RWPE2 (cell line): ENCODE measurements around the gene PPL.

Source experiments
- ATAC-seq: fragments of 200-7000 bp; cut with Tn5 transposase; 3 replicates; pipeline ENCODE4 v1.9.1; 2021; ENCODE audit warnings: low read depth
- DNase-seq: peaks from one replicate; pipeline ENCODE4 v3.0.0-alpha.2; 2020; ENCODE audit warnings: low spot score
- H3K27ac ChIP-seq: fragments of 450-650 bp; 2 replicates; pipeline ENCODE4 v1.5.1; 2017; ENCODE audit warnings: mild to moderate bottlenecking; ENCODE audit not compliant: poor library complexity, severe bottlenecking
- H3K27me3 ChIP-seq: fragments of 250-450 bp; sonication (Bioruptor Pico); 2 replicates; pipeline ENCODE4 v1.5.1; 2021; ENCODE audit warnings: mild to moderate bottlenecking, moderate library complexity; ENCODE audit not compliant: insufficient read depth, poor library complexity, severe bottlenecking
- H3K36me3 ChIP-seq: fragments of 250-450 bp; sonication (Bioruptor Pico); 2 replicates; pipeline ENCODE4 v1.5.1; 2020; ENCODE audit warnings: low read depth, mild to moderate bottlenecking, moderate library complexity
- H3K4me1 ChIP-seq: fragments of 250-450 bp; sonication (Bioruptor Pico); 2 replicates; pipeline ENCODE4 v1.5.1; 2021; ENCODE audit warnings: mild to moderate bottlenecking, moderate library complexity; ENCODE audit not compliant: insufficient read depth, poor library complexity, severe bottlenecking
- H3K4me3 ChIP-seq: fragments of 250-450 bp; sonication (Bioruptor Pico); 2 replicates; pipeline ENCODE4 v1.5.1; 2021; ENCODE audit warnings: mild to moderate bottlenecking, moderate library complexity; ENCODE audit not compliant: severe bottlenecking
- H3K9me3 ChIP-seq: fragments of 250-450 bp; sonication (Bioruptor Pico); 2 replicates; pipeline ENCODE4 v1.5.1; 2021; ENCODE audit warnings: mild to moderate bottlenecking, moderate library complexity; ENCODE audit not compliant: severe bottlenecking
- CTCF ChIP-seq: fragments of 450-650 bp; IDR thresholded peaks from one replicate; pipeline ENCODE4 v1.5.1; 2017; ENCODE audit warnings: mild to moderate bottlenecking, moderate library complexity; ENCODE audit not compliant: poor library complexity, severe bottlenecking

Gene PPL

GRCh38 chr16:4944333-4945281 is 7.7 kb upstream of the PPL start:
- ATAC-seq (peak; percentile 79), DNase-seq (peak; percentile 97)
- H3K4me1 ChIP-seq, result peaks cover 42% of the 10 kb centered on the region
- no peak for TF ChIP-seq CTCF
- H3K9me3 ChIP-seq, result no peaks in the 10 kb centered on the region
- H3K27ac ChIP-seq, result peak overlapping the region; percentile 95
- no peaks in the 10 kb centered on the region for H3K27me3 ChIP-seq
- no peak overlapping the region for H3K4me3 ChIP-seq
- no peaks in the 10 kb centered on the region for H3K36me3 ChIP-seq

GRCh38 chr16:4942481-4942880 is 5.5 kb upstream of the PPL start:
- H3K9me3 ChIP-seq, result no peaks in the 10 kb centered on the region
- no peaks in the 10 kb centered on the region for H3K27me3 ChIP-seq
- ATAC-seq (no peak), DNase-seq (no peak)
- H3K27ac ChIP-seq, result peak overlapping the region; percentile 95
- H3K36me3 ChIP-seq, result no peaks in the 10 kb centered on the region
- peaks cover 45% of the 10 kb centered on the region for H3K4me1 ChIP-seq
- no peak for TF ChIP-seq CTCF
- H3K4me3 ChIP-seq, result no peak overlapping the region

GRCh38 chr16:4940719-4941118 is 3.8 kb upstream of the PPL start:
- ATAC-seq, result no peak
- DNase-seq, result no peak
- no peaks in the 10 kb centered on the region for H3K9me3 ChIP-seq
- H3K4me3 ChIP-seq, result no peak overlapping the region
- H3K36me3 ChIP-seq, result peaks cover under 1% of the 10 kb centered on the region; the same call in 1 of the 2 replicates
- H3K27me3 ChIP-seq, result no peaks in the 10 kb centered on the region
- peak overlapping the region; percentile 28 for H3K27ac ChIP-seq
- peaks cover 40% of the 10 kb centered on the region for H3K4me1 ChIP-seq
- no peak for TF ChIP-seq CTCF

GRCh38 chr16:4938683-4939030 is 1.7 kb upstream of the PPL start:
- Histone ChIP-seq H3K36me3 (peaks cover 18% of the 10 kb centered on the region), H3K27ac (peak overlapping the region; percentile 79), H3K4me3 (no peak overlapping the region), H3K9me3 (no peaks in the 10 kb centered on the region), H3K4me1 (peaks cover 25% of the 10 kb centered on the region), H3K27me3 (no peaks in the 10 kb centered on the region)
- no peak for TF ChIP-seq CTCF
- DNase-seq (no peak), ATAC-seq (no peak)
